Fibroblast of pulmonary artery (primary cell): ENCODE data around the gene KCNQ1OT1.
A peak's percentile ranks its signal among the peaks of the same experiment; 100 is the strongest.

Experiments used
- DNase-seq: peaks from one replicate; pipeline ENCODE4 v3.0.0-alpha.2; 2010; ENCODE audit warnings: low read depth
- H3K4me3 ChIP-seq: replicated peaks from 2 replicates; pipeline ENCODE4 v1.5.1; 2011; ENCODE audit warnings: low read depth, mild to moderate bottlenecking, control low read depth, low read length, moderate library complexity
- CTCF ChIP-seq: IDR thresholded peaks from 2 replicates; pipeline ENCODE4 v1.5.1; 2011; ENCODE audit warnings: mild to moderate bottlenecking, control low read depth, low read length, inconsistent platforms; ENCODE audit errors: missing control alignments

Gene KCNQ1OT1

GRCh38 chr11:2713094-2713493 lies 13.3 kb upstream of the KCNQ1OT1 start:
- TF ChIP-seq CTCF = no peak
- DNase-seq = no peak
- H3K4me3 ChIP-seq = no peak overlapping the region

- TF ChIP-seq CTCF = no peak
- no peak overlapping the region for H3K4me3 ChIP-seq
- DNase-seq = no peak
These were observed 11.4 kb upstream of the KCNQ1OT1 start for GRCh38 chr11:2711161-2711560.

GRCh38 chr11:2709429-2709828 lies 9.6 kb upstream of the KCNQ1OT1 start:
- no peak for TF ChIP-seq CTCF
- H3K4me3 ChIP-seq = peak overlapping the region; percentile 30
- peak; percentile 95 for DNase-seq

- H3K4me3 ChIP-seq = peak overlapping the region; percentile 30
- peak; percentile 76 for DNase-seq
- TF ChIP-seq CTCF = no peak
These were observed 9.0 kb upstream of the KCNQ1OT1 start for GRCh38 chr11:2708757-2709281.

- no peak overlapping the region for H3K4me3 ChIP-seq
- DNase-seq = no peak
- TF ChIP-seq CTCF = no peak
These were observed 8.4 kb upstream of the KCNQ1OT1 start for GRCh38 chr11:2708151-2708581.

- no peak for TF ChIP-seq CTCF
- no peak for DNase-seq
- no peak overlapping the region for H3K4me3 ChIP-seq
These were observed 7.9 kb upstream of the KCNQ1OT1 start for GRCh38 chr11:2707736-2708135.

- H3K4me3 ChIP-seq = no peak overlapping the region
- no peak for DNase-seq
- no peak for TF ChIP-seq CTCF
These were observed 6.5 kb upstream of the KCNQ1OT1 start for GRCh38 chr11:2706321-2706720.
